SK-N-MC (cell line): ENCODE data around the gene ULK4.

ENCODE experiments used
- EZH2 ChIP-seq: fragments of 200-600 bp; sonication (generic); IDR thresholded peaks from one replicate; pipeline ENCODE4 v1.6.1; 2017; ENCODE audit warnings: antibody characterized with exemption
- FOXP2 ChIP-seq: optimal IDR thresholded peaks from 2 replicates; pipeline ENCODE3; 2011; ENCODE audit warnings: mild to moderate bottlenecking, moderate library complexity; ENCODE audit not compliant: insufficient read depth; ENCODE audit errors: extremely low read length, control extremely low read depth
- POLR2AphosphoS5 ChIP-seq: IDR thresholded peaks from 2 replicates; pipeline ENCODE4 v1.6.1; 2012; ENCODE audit warnings: mild to moderate bottlenecking, low read depth, low read length, borderline replicate concordance

GRCh38 chr3:41525303-41526064 is 436.4 kb downstream of the ULK4 start:
- TF ChIP-seq EZH2 (no peak), POLR2AphosphoS5 (no peak), FOXP2 (no peak)
